H1 (cell line): ENCODE measurements around the gene BTBD9. TPM values are rescaled to one million over a fixed set of nuclear protein-coding genes. Genes with fewer than 3 reads are reported as not detected.

ENCODE experiments used
- CTCF ChIA-PET: fragments of 300-600 bp; sonication (Branson Sonifier 250); formaldehyde crosslinking; loops from one replicate; lab custom pipeline; 2021; ENCODE audit not compliant: partially characterized antibody; lab: Charles Lee
- POLR2A ChIA-PET: fragments of 300-600 bp; sonication (Branson Sonifier 250); formaldehyde crosslinking; loops from one replicate; lab custom pipeline; 2021; ENCODE audit warnings: inconsistent platforms; ENCODE audit not compliant: partially characterized antibody; lab: Charles Lee
- DNase-seq, 2 experiments: peaks; one replicate each; pipeline versions ENCODE4 v3.0.0 to v3.0.0-alpha.2; 2010 to 2022; ENCODE audit warnings: low spot score in 2 of 2, low read depth in 1 of 2, mixed read lengths in 1 of 2
- FAIRE-seq: peaks from 2 replicates; lab custom pipeline; 2011; peaks lifted over from hg19 to GRCh38; lab: Jason Lieb, UNC
- H2AFZ ChIP-seq: 2 replicates; pipeline ENCODE4 v1.8.1; 2012; ENCODE audit warnings: low read length, inconsistent platforms
- H2AK5ac ChIP-seq: 2 replicates; pipeline ENCODE4 v1.6.1; 2013; ENCODE audit warnings: low read depth, low read length
- H2BK120ac ChIP-seq: replicated peaks from 2 replicates; pipeline ENCODE3; 2013; ENCODE audit warnings: low read depth, low read length, inconsistent platforms
- H2BK12ac ChIP-seq: 2 replicates; pipeline ENCODE4 v1.6.1; 2013; ENCODE audit warnings: low read depth, low read length
- H2BK15ac ChIP-seq: 2 replicates; pipeline ENCODE4 v1.6.1; 2013; ENCODE audit warnings: low read length
- H2BK20ac ChIP-seq: 2 replicates; pipeline ENCODE4 v1.6.1; 2013; ENCODE audit warnings: low read length
- H2BK5ac ChIP-seq: 2 replicates; pipeline ENCODE4 v1.6.1; 2013; ENCODE audit warnings: low read depth, low read length
- H3K14ac ChIP-seq: 2 replicates; pipeline ENCODE4 v1.6.1; 2013; ENCODE audit warnings: inconsistent platforms; ENCODE audit not compliant: insufficient read length
- H3K18ac ChIP-seq: 2 replicates; pipeline ENCODE4 v1.6.1; 2013; ENCODE audit warnings: low read length; ENCODE audit errors: extremely low read depth
- H3K23ac ChIP-seq: 2 replicates; pipeline ENCODE4 v1.6.1; 2013; ENCODE audit warnings: inconsistent platforms; ENCODE audit not compliant: insufficient read length
- H3K23me2 ChIP-seq: 2 replicates; pipeline ENCODE4 v1.6.1; 2013; ENCODE audit warnings: low read depth, low read length
- H3K27ac ChIP-seq: 2 replicates; pipeline ENCODE4 v1.6.1; 2011; ENCODE audit warnings: low read depth, low read length, inconsistent platforms
- H3K27me3 ChIP-seq, 4 experiments: replicated peaks in 1 of 4; 1 replicate in 1 of 4; 2 replicates in 3 of 4; pipeline versions ENCODE4 v1.6.1 to v1.8.1; 2011 to 2013; ENCODE audit warnings: low read length in 3 of 4, mild to moderate bottlenecking in 3 of 4, inconsistent platforms in 2 of 4, mixed read lengths in 2 of 4, moderate library complexity in 1 of 4; ENCODE audit not compliant: control insufficient read depth in 3 of 4, insufficient read depth in 3 of 4; ENCODE audit errors: extremely low read depth in 1 of 4
- H3K36me3 ChIP-seq, 4 experiments: 2 replicates each; pipeline versions ENCODE4 v1.6.1 to v1.8.1; 2011 to 2013; ENCODE audit warnings: mild to moderate bottlenecking in 4 of 4, low read length in 3 of 4, moderate library complexity in 2 of 4, control low read depth in 1 of 4, inconsistent platforms in 1 of 4; ENCODE audit not compliant: insufficient read depth in 4 of 4, control insufficient read depth in 2 of 4
- H3K4ac ChIP-seq: replicated peaks from 2 replicates; pipeline ENCODE3; 2013; ENCODE audit warnings: low read length, low read depth, mixed read lengths, inconsistent platforms; ENCODE audit not compliant: insufficient read length
- H3K4me1 ChIP-seq, 4 experiments: replicated peaks in 1 of 4; 1 replicate in 1 of 4; 2 replicates in 3 of 4; pipeline versions ENCODE4 v1.6.1 to v1.8.1; 2011 to 2013; ENCODE audit warnings: low read length in 3 of 4, inconsistent platforms in 2 of 4, mixed read lengths in 1 of 4; ENCODE audit not compliant: insufficient read depth in 4 of 4, control insufficient read depth in 3 of 4
- H3K4me2 ChIP-seq, 2 experiments: 2 replicates each; pipeline versions ENCODE4 v1.6.1 to v1.8.1; 2011 to 2013; ENCODE audit warnings: low read depth in 2 of 2, low read length in 2 of 2, control low read depth in 1 of 2, inconsistent platforms in 1 of 2, mild to moderate bottlenecking in 1 of 2; ENCODE audit not compliant: insufficient read depth in 1 of 2
- H3K4me3 ChIP-seq, 4 experiments: fragments of 200-600, 300-600 bp in 1 of 4; sonication (generic), shearing (Covaris generic), sonication (Bioruptor Twin) in 1 of 4; 2 replicates each; pipeline versions ENCODE4 v1.5.1 to v1.8.1; 2011 to 2016; ENCODE audit warnings: low read length in 4 of 4, low read depth in 3 of 4, control low read depth in 2 of 4, inconsistent platforms in 2 of 4, mild to moderate bottlenecking in 2 of 4, mixed read lengths in 1 of 4, moderate library complexity in 1 of 4; ENCODE audit not compliant: insufficient read depth in 2 of 4; ENCODE audit errors: extremely low read depth in 1 of 4
- H3K56ac ChIP-seq: replicated peaks from 2 replicates; pipeline ENCODE3; 2013; ENCODE audit warnings: low read depth, mild to moderate bottlenecking, mixed read lengths, low read length, inconsistent platforms; ENCODE audit not compliant: insufficient read length
- H3K79me1 ChIP-seq: 2 replicates; pipeline ENCODE4 v1.6.1; 2013; ENCODE audit warnings: low read depth, low read length, control low read depth
- H3K79me2 ChIP-seq, 2 experiments: 2 replicates each; pipeline versions ENCODE4 v1.6.1 to v1.8.1; 2012 to 2013; ENCODE audit warnings: low read length in 2 of 2, mild to moderate bottlenecking in 2 of 2, inconsistent platforms in 1 of 2; ENCODE audit not compliant: insufficient read depth in 2 of 2, control insufficient read depth in 1 of 2
- H3K9ac ChIP-seq, 4 experiments: replicated peaks in 1 of 4; 1 replicate in 1 of 4; 2 replicates in 3 of 4; pipeline versions ENCODE4 v1.6.1 to v1.8.1; 2011 to 2013; ENCODE audit warnings: low read depth in 3 of 4, low read length in 3 of 4, control low read depth in 2 of 4, mild to moderate bottlenecking in 2 of 4, moderate library complexity in 2 of 4, inconsistent platforms in 1 of 4; ENCODE audit errors: extremely low read depth in 1 of 4
- H3K9me3 ChIP-seq, 2 experiments: 2 replicates each; pipeline versions ENCODE4 v1.6.1 to v1.8.1; 2012 to 2013; ENCODE audit warnings: mild to moderate bottlenecking in 2 of 2, moderate library complexity in 2 of 2, control low read depth in 1 of 2, inconsistent platforms in 1 of 2, low read depth in 1 of 2, low read length in 1 of 2, mixed read lengths in 1 of 2; ENCODE audit not compliant: insufficient read depth in 2 of 2
- H4K20me1 ChIP-seq, 2 experiments: replicated peaks in 1 of 2; 2 replicates each; pipeline versions ENCODE3 to v1.8.1; 2011 to 2013; ENCODE audit warnings: inconsistent platforms in 2 of 2, low read length in 2 of 2, mild to moderate bottlenecking in 1 of 2; ENCODE audit not compliant: insufficient read depth in 2 of 2, control insufficient read depth in 1 of 2
- H4K5ac ChIP-seq: 2 replicates; pipeline ENCODE4 v1.6.1; 2013; ENCODE audit warnings: low read length, low read depth, mixed read lengths, inconsistent platforms; ENCODE audit not compliant: insufficient read length
- H4K8ac ChIP-seq: 2 replicates; pipeline ENCODE4 v1.8.0; 2013; ENCODE audit warnings: mild to moderate bottlenecking, moderate library complexity, low read length, inconsistent platforms; ENCODE audit not compliant: insufficient read depth; ENCODE audit errors: extremely low read depth
- H4K91ac ChIP-seq: replicated peaks from 2 replicates; pipeline ENCODE3; 2013; ENCODE audit warnings: low read length, mixed read lengths, inconsistent platforms; ENCODE audit not compliant: insufficient read length
- SP2 ChIP-seq: IDR thresholded peaks from 2 replicates; pipeline ENCODE4 v1.6.1; 2012; ENCODE audit warnings: mild to moderate bottlenecking, low read length, inconsistent platforms
- WGBS, 2 experiments: shearing (Covaris generic) in 1 of 2; methylation state at CpG; one replicate each; pipeline versions ENCODE4 v1.1.6 to v1.1.7; 2013 to 2015; ENCODE audit warnings: low lambda C conversion rate in 2 of 2, mixed read lengths in 2 of 2, inconsistent platforms in 1 of 2, low coverage in 1 of 2, missing lambda C conversion rate in 1 of 2; ENCODE audit not compliant: insufficient replicate concordance in 2 of 2, insufficient coverage in 1 of 2, insufficient read length in 1 of 2; ENCODE audit errors: extremely low coverage in 1 of 2, missing lambda C conversion rate in 1 of 2; 5-methylcytosine and 5-hydroxymethylcytosine counted together
- polyA plus RNA-seq, 7 experiments: library from polyadenylated mRNA; depleted of rRNA in 3 of 7; stranded (reverse) in 5 of 7; unstranded in 2 of 7; fragments of >200 nt in 5 of 7; fragments of 200-250 nt in 2 of 7; gene quantifications; 1 replicate in 5 of 7; 2 replicates in 1 of 7; 4 replicates in 1 of 7; pipeline versions ENCODE4 v1.2.1 to v1.2.3, GENCODE V29; 2011 to 2013; ENCODE audit warnings: missing spikeins in 2 of 7, mixed read lengths in 2 of 7
- total RNA-seq: library from RNA; stranded (reverse); fragmentation: NEBNext Ultra II Directional; extraction: Animal tissue kit (Norgen Biotek cat#: 25700); gene quantifications from 2 replicates; pipeline ENCODE4 v1.2.1, GENCODE V29; 2021
- TF ChIP-seq, protein P1 (sequence below), 3 experiments: IDR thresholded peaks; 1 replicate in 2 of 3; 2 replicates in 1 of 3; pipeline versions ENCODE4 v1.5.1 to v1.6.1; 2011; ENCODE audit warnings: low read length in 3 of 3, mild to moderate bottlenecking in 3 of 3, inconsistent platforms in 2 of 3, low read depth in 1 of 3, moderate library complexity in 1 of 3; ENCODE audit not compliant: insufficient read depth in 1 of 3; ENCODE audit errors: control extremely low read depth in 1 of 3

BTBD9 gene
- total and polyA plus RNA-seq, 2 of the 8 experiments (the other 6 are each of a cell fraction or from before 2014, with no cell fraction given): 0.92 to 4.1 TPM

DNA sequence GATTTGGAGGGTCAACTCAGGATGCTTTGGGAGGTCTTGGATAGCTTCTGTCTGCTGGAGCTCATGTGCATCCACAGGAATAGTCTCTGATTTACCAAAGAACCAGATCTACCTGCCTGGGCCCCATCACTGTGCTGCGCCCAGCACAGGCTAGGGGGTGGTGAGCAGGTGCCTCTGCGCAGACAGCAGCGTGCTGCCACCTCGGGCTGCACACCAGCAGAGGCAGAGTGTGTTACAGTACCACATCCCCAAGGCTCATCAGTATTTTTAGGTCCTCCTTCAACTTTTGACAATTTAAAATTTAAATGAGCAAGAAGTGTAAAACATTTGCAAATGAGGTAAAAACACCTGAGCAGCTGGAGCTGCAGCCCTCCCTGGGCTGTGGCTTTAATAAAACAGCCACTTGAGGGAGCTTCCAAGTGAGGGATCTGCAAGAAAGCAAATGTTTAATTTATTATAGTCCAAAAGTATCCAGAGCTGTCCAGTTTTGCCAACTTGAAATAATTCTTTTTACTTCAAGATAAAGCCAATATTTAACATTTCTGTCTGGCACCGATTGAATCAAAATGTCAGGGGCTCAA lies 495.3 kb downstream of the BTBD9 start:
- Histone ChIP-seq H2BK5ac (no peak overlapping the region), H3K14ac (no peak overlapping the region), H3K23me2 (no peaks in the 10 kb centered on the region), H2AK5ac (no peak overlapping the region), H3K23ac (no peak overlapping the region), H2AFZ (no peak overlapping the region), H3K9me3 (no peaks in the 10 kb centered on the region), H3K56ac (no peak overlapping the region), H3K18ac (no peak overlapping the region), H2BK15ac (no peak overlapping the region), H3K4me3 (no peak overlapping the region), H3K79me1 (peaks cover 2% of the 10 kb centered on the region; the same call in 1 of the 2 replicates), H4K91ac (no peak overlapping the region), H3K4ac (no peak overlapping the region), H2BK20ac (no peak overlapping the region), H3K27ac (no peak overlapping the region), H2BK120ac (no peak overlapping the region), H3K36me3 (no peaks in the 10 kb centered on the region), H3K4me1 (peaks cover 5 to 14% (median 8%) of the 10 kb centered on the region in 4 experiments), H2BK12ac (no peak overlapping the region), H3K9ac (no peak overlapping the region; a peak in 1 of 7 replicates), H3K27me3 (no peaks in the 10 kb centered on the region), H3K79me2 (0 out of 4 replicates have a peak, but pooled peaks cover 0 to 2% of the 10 kb centered on the region in 2 experiments), H4K8ac (no peak overlapping the region), H4K20me1 (peaks cover 2 to 5% of the 10 kb centered on the region in 2 experiments), H4K5ac (no peak overlapping the region), H3K4me2 (peak overlapping the region in 1 of 2 experiments; percentile 29; a peak in 1 of 4 replicates)
- TF ChIP-seq SP2: no peak
- TF ChIP-seq, protein P1, sequence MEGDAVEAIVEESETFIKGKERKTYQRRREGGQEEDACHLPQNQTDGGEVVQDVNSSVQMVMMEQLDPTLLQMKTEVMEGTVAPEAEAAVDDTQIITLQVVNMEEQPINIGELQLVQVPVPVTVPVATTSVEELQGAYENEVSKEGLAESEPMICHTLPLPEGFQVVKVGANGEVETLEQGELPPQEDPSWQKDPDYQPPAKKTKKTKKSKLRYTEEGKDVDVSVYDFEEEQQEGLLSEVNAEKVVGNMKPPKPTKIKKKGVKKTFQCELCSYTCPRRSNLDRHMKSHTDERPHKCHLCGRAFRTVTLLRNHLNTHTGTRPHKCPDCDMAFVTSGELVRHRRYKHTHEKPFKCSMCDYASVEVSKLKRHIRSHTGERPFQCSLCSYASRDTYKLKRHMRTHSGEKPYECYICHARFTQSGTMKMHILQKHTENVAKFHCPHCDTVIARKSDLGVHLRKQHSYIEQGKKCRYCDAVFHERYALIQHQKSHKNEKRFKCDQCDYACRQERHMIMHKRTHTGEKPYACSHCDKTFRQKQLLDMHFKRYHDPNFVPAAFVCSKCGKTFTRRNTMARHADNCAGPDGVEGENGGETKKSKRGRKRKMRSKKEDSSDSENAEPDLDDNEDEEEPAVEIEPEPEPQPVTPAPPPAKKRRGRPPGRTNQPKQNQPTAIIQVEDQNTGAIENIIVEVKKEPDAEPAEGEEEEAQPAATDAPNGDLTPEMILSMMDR (IDR thresholded peaks at IDR 0.05; ENCODE audit: control extremely low read depth in 1 of 3, insufficient read depth in 1 of 3, low read depth in 1 of 3, low read length in 3 of 3): peak in 1 of 3 experiments; percentile 6; a peak in 1 of 4 replicates
- no peak for DNase-seq
- ChIA-PET CTCF (interaction anchor here (0.9 to 1.7 kb wide), 6 partner anchors 9 to 359 kb away, joined by 3 to 5 read pairs (median 4); no protein-coding TSS in a partner anchor), POLR2A (interaction anchor here (1.4 kb wide), 1 partner anchor 9 kb away, joined by 3 read pairs; no protein-coding TSS in a partner anchor)
- FAIRE-seq: no peak
- 89% methylated on average over 5 of the region's 5 CpGs; no CpG with 5 or more reads in 1 of the 2 experiments for WGBS, 2 experiments
